ENCODE results near the gene HILPDA. TPM values are rescaled to one million over a fixed set of nuclear protein-coding genes. Genes with fewer than 3 reads are reported as not detected.

The HILPDA gene
- total RNA-seq, 1 experiment from 2014 or later: 17.4 TPM

- no peaks in the 10 kb centered on the region for H3K9me3 Mint-ChIP-seq (ENCODE audit: low read depth, unreplicated experiment)
These were observed 30.9 kb upstream of the HILPDA start for GRCh38 chr7:128424686-128425275.

GRCh38 chr7:128425850-128426249 lies 29.8 kb upstream of the HILPDA start:
- CTCF ChIA-PET: interaction anchor here (0.6 to 3.5 kb wide), 4 partner anchors 26 to 300 kb away, joined by 3 to 63 read pairs (median 12); no protein-coding TSS in a partner anchor
- DNase-seq: peak; percentile 80

More at GRCh38 chr7:128424686-128425275, 30.9 kb upstream of the HILPDA start:
- no peak overlapping the region for H3K27ac Mint-ChIP-seq (ENCODE audit: unreplicated experiment)
- peaks cover 7% of the 10 kb centered on the region for H3K4me1 Mint-ChIP-seq (ENCODE audit: low read depth, unreplicated experiment)
- BruUV-seq (replicated peaks): no TSS peak
- peaks cover 4% of the 10 kb centered on the region for H3K27me3 Mint-ChIP-seq (ENCODE audit: unreplicated experiment)
- CTCF ChIA-PET: interaction anchor here (0.6 to 3.2 kb wide), 3 partner anchors 14 to 142 kb away, joined by 3 to 21 read pairs (median 5); partner anchors contain the start of gene IMPDH1
- no peak overlapping the region for H3K4me3 Mint-ChIP-seq (ENCODE audit: low read depth, unreplicated experiment)
- peaks cover 5% of the 10 kb centered on the region for H3K36me3 Mint-ChIP-seq (ENCODE audit: insufficient read depth, unreplicated experiment)
- intact Hi-C loops (cut with micrococcal nuclease; ENCODE audit: unreplicated experiment): no loop called here
- no peak for DNase-seq
- TF ChIP-seq CTCF (IDR thresholded peaks at IDR 0.05; ENCODE audit: unreplicated experiment): no peak

GRCh38 chr7:128427289-128427891 lies 28.3 kb upstream of the HILPDA start:
- peak; percentile 41 for DNase-seq
- peak; percentile 66 for TF ChIP-seq CTCF (IDR thresholded peaks at IDR 0.05; ENCODE audit: unreplicated experiment)
- Mint-ChIP-seq H3K9me3 (ENCODE audit: low read depth, unreplicated experiment) (no peaks in the 10 kb centered on the region), H3K27ac (ENCODE audit: unreplicated experiment) (no peak overlapping the region), H3K4me3 (ENCODE audit: low read depth, unreplicated experiment) (no peak overlapping the region), H3K36me3 (ENCODE audit: insufficient read depth, unreplicated experiment) (no peaks in the 10 kb centered on the region), H3K4me1 (ENCODE audit: low read depth, unreplicated experiment) (peaks cover 15% of the 10 kb centered on the region), H3K27me3 (ENCODE audit: unreplicated experiment) (no peaks in the 10 kb centered on the region)
- no TSS peak for BruUV-seq (replicated peaks)
- intact Hi-C loops (cut with micrococcal nuclease; ENCODE audit: unreplicated experiment): loop anchor here (1.0 kb wide), 2 partner anchors 28 to 32 kb away; partner anchors contain the start of gene HILPDA
- CTCF ChIA-PET: interaction anchor here (0.6 to 3.5 kb wide), 8 partner anchors 13 to 299 kb away, joined by 3 to 63 read pairs (median 4); partner anchors contain the start of gene HILPDA

More at GRCh38 chr7:128425850-128426249, 29.8 kb upstream of the HILPDA start:
- peak; percentile 84 for TF ChIP-seq CTCF (IDR thresholded peaks at IDR 0.05; ENCODE audit: unreplicated experiment)
- H3K9me3 Mint-ChIP-seq (ENCODE audit: low read depth, unreplicated experiment): no peaks in the 10 kb centered on the region
- peaks cover 5% of the 10 kb centered on the region for H3K36me3 Mint-ChIP-seq (ENCODE audit: insufficient read depth, unreplicated experiment)
- H3K27ac Mint-ChIP-seq (ENCODE audit: unreplicated experiment): no peak overlapping the region
- no peak overlapping the region for H3K4me3 Mint-ChIP-seq (ENCODE audit: low read depth, unreplicated experiment)
- peaks cover 7% of the 10 kb centered on the region for H3K4me1 Mint-ChIP-seq (ENCODE audit: low read depth, unreplicated experiment)
- no TSS peak for BruUV-seq (replicated peaks)
- no peaks in the 10 kb centered on the region for H3K27me3 Mint-ChIP-seq (ENCODE audit: unreplicated experiment)
- intact Hi-C loops (cut with micrococcal nuclease; ENCODE audit: unreplicated experiment): loop anchor here (1.0 kb wide), 1 partner anchor 28 kb away; no protein-coding TSS in a partner anchor

- H3K9me3 Mint-ChIP-seq (ENCODE audit: low read depth, unreplicated experiment): no peaks in the 10 kb centered on the region
- H3K4me3 Mint-ChIP-seq (ENCODE audit: low read depth, unreplicated experiment): no peak overlapping the region
- BruUV-seq (replicated peaks): no TSS peak
- no peaks in the 10 kb centered on the region for H3K36me3 Mint-ChIP-seq (ENCODE audit: insufficient read depth, unreplicated experiment)
- CTCF ChIA-PET: interaction anchor here (1.3 to 2.1 kb wide), 2 partner anchors 14 to 30 kb away, joined by 3 to 13 read pairs; no protein-coding TSS in a partner anchor
- peaks cover 8% of the 10 kb centered on the region for H3K4me1 Mint-ChIP-seq (ENCODE audit: low read depth, unreplicated experiment)
- H3K27me3 Mint-ChIP-seq (ENCODE audit: unreplicated experiment): no peaks in the 10 kb centered on the region
- no peak for TF ChIP-seq CTCF (IDR thresholded peaks at IDR 0.05; ENCODE audit: unreplicated experiment)
- DNase-seq: no peak
- H3K27ac Mint-ChIP-seq (ENCODE audit: unreplicated experiment): no peak overlapping the region
- intact Hi-C loops (cut with micrococcal nuclease; ENCODE audit: unreplicated experiment): no loop called here
These were observed 25.5 kb upstream of the HILPDA start for GRCh38 chr7:128430207-128430606.

All from Calu3 (cell line).